Breast epithelium (tissue), 4 donors: ENCODE results near the gene UBE2G1. TPM values are rescaled to one million over a fixed set of nuclear protein-coding genes. Genes with fewer than 3 reads are reported as not detected.
A peak's percentile ranks its signal among the peaks of the same experiment; 100 is the strongest.
"Not testable (repeated sequence)": the region's sequence is repeated elsewhere in the genome, so short reads cannot be mapped to it uniquely, and the experiment has no call there.

Experiments
- DNase-seq, 2 donors: peaks; one replicate each; pipeline ENCODE4 v3.0.0-alpha.2; 2019; ENCODE audit warnings: low spot score in 2 of 2
- H3K27ac ChIP-seq, 2 donors: fragments of 200-600 bp; sonication (generic) in 1 of 2; one replicate each; pipeline ENCODE4 v1.5.1; 2016 to 2019; ENCODE audit warnings: mild to moderate bottlenecking in 1 of 2
- H3K27me3 ChIP-seq, 2 donors: fragments of 200-600 bp; sonication (generic) in 1 of 2; one replicate each; pipeline versions ENCODE4 v1.5.1 to v1.6.0; 2017 to 2019; ENCODE audit warnings: control low read depth in 1 of 2, mild to moderate bottlenecking in 1 of 2
- H3K36me3 ChIP-seq: fragments of 200-600 bp; one replicate; pipeline ENCODE4 v1.5.1; 2019
- H3K4me1 ChIP-seq, 2 donors: fragments of 200-600 bp; sonication (generic); one replicate each; pipeline ENCODE4 v1.5.1; 2016 to 2019; ENCODE audit warnings: control low read depth in 1 of 2
- H3K4me3 ChIP-seq, 3 donors: fragments of 200-600 bp; sonication (generic); 1 replicate in 2 of 3; 2 replicates in 1 of 3; pipeline ENCODE4 v1.5.1; 2016 to 2019; ENCODE audit warnings: mild to moderate bottlenecking in 3 of 3, moderate library complexity in 2 of 3
- H3K9me3 ChIP-seq, 2 donors: fragments of 200-600 bp; sonication (generic) in 1 of 2; one replicate each; pipeline ENCODE4 v1.5.1; 2016 to 2019; ENCODE audit warnings: control low read depth in 1 of 2
- POLR2A ChIP-seq: fragments of 450-650 bp; IDR thresholded peaks from one replicate; pipeline ENCODE4 v1.6.1; 2016; ENCODE audit warnings: antibody characterized with exemption, mild to moderate bottlenecking, moderate library complexity
- POLR2AphosphoS5 ChIP-seq, 3 donors: sonication (generic); formaldehyde crosslinking; IDR thresholded peaks; one replicate each; pipeline ENCODE4 v1.6.1; 2017; ENCODE audit warnings: antibody characterized with exemption in 3 of 3
- intact Hi-C: fragments of 100-400 bp; cut with DNase I; formaldehyde crosslinking; loops from one replicate; pipeline ENCODE4 v1.15.1; 2023; ENCODE audit warnings: low total_unique reads
- total RNA-seq, 3 donors: library from RNA; depleted of rRNA; stranded (reverse); fragments of >200 nt; gene quantifications; one replicate each; pipeline ENCODE4 v1.1.0, GENCODE V29; 2016
- TF ChIP-seq, protein P1 (sequence below), 3 donors: fragments of 450-650 bp; IDR thresholded peaks; one replicate each; pipeline ENCODE4 v1.5.1; 2016 to 2017; ENCODE audit warnings: antibody characterized with exemption in 3 of 3, mild to moderate bottlenecking in 3 of 3, moderate library complexity in 3 of 3

UBE2G1 gene
- total RNA-seq, 3 donors from 2014 or later: 43.3 to 56.5 (median 43.4) TPM

DNA sequence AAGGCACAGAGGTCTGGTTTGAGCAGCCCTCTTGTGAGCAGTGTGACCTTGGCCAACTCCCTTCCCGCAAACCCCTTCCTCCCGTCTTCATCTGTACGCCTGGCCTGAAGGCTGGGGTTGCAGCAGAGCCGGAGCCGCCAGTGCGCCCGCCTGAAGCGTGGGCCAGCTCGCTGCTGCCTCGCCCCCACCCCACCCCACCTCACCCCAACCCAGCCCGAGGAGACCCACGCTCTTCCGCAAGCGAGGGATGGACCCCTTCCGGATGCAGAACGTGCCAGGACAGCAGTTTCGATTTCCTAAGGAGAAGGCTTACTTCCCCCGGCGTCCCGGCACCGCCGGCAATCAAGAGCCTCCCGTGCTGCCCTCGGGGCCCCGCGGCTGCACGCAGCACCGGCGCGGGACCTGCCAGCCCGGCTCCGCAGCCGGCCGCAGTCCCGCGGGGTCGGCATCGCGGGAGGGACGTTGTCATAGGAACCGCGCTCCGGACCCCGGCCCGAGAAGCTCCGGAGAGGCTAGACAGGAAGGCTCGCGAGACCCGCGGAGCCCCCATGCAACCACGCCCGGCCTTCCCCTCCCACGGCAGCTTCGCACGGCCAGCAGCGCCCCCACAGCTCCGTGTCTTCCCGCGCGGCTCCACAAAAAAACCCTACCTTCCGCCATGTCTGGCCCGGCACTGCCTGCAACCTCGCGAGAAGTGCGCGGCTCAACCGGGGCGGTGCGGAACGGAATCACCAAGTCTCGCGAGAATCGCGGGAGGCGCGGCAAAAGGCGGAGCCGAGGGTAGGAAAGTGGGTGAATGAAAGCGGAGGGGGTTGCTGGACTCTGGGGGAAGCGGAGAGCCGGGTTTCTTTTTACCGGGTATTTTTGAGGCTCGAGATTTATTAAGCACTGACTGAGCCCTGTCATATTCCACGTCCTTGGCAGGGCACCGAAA lies 102.9 kb downstream of the UBE2G1 start, which contains the start of gene ANKFY1:
Gene ANKFY1 (minus strand): TSS at position 698 of the 934 bp plus-strand sequence. CDS start 38 bp downstream, at position 660.
- H3K27me3 ChIP-seq: no peaks in the 10 kb centered on the region

DNA sequence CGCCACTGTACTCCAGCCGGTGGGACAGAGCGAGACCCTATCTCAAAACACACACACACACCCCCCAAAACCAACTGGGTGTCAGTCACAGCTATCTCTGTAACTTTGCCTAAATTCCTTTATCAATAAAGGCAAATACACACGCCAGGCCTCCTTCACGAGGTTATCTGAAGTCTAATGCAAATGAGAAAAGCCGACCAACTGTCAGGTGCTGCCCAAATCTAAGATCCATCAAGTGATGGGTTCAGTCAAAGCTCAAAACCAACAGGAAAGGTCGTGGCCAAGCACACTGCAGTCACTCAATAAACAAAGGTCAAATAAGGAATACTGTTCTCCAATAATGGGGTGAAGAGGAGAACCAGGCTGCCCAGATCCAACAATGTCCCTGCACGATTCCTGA lies 103.8 kb downstream of the UBE2G1 start:
- TF ChIP-seq, protein P1, sequence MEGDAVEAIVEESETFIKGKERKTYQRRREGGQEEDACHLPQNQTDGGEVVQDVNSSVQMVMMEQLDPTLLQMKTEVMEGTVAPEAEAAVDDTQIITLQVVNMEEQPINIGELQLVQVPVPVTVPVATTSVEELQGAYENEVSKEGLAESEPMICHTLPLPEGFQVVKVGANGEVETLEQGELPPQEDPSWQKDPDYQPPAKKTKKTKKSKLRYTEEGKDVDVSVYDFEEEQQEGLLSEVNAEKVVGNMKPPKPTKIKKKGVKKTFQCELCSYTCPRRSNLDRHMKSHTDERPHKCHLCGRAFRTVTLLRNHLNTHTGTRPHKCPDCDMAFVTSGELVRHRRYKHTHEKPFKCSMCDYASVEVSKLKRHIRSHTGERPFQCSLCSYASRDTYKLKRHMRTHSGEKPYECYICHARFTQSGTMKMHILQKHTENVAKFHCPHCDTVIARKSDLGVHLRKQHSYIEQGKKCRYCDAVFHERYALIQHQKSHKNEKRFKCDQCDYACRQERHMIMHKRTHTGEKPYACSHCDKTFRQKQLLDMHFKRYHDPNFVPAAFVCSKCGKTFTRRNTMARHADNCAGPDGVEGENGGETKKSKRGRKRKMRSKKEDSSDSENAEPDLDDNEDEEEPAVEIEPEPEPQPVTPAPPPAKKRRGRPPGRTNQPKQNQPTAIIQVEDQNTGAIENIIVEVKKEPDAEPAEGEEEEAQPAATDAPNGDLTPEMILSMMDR (IDR thresholded peaks at IDR 0.05): no peak
- TF ChIP-seq POLR2A (no peak), POLR2AphosphoS5 (IDR thresholded peaks at IDR 0.05) (no peak)
- intact Hi-C loops: no loop called here
- H3K27ac ChIP-seq: peak overlapping the region; percentile 83 to 93
- peaks cover 0 to 7% of the 10 kb centered on the region in 2 donors for H3K9me3 ChIP-seq
- H3K36me3 ChIP-seq: no peaks in the 10 kb centered on the region
- H3K4me1 ChIP-seq: peaks cover 6 to 11% of the 10 kb centered on the region in 2 donors
- H3K4me3 ChIP-seq: peak overlapping the region; percentile 87 to 100 (median 98)
- no peak for DNase-seq
- H3K27me3 ChIP-seq: no peaks in the 10 kb centered on the region

More for the DNA sequence above, 102.9 kb downstream of the UBE2G1 start, which contains the start of gene ANKFY1:
- Histone ChIP-seq H3K36me3 (no peaks in the 10 kb centered on the region), H3K27ac (peak within 1 kb of the TSS; percentile 83 to 93), H3K4me1 (peaks cover 6 to 11% of the 10 kb centered on the region in 2 donors), H3K9me3 (peaks cover 0 to 7% of the 10 kb centered on the region in 2 donors), H3K4me3 (peak within 1 kb of the TSS; percentile 87 to 100 (median 98))
- peak; percentile 44 for TF ChIP-seq POLR2A
- peak; percentile 58 to 80 (median 76) for TF ChIP-seq POLR2AphosphoS5 (IDR thresholded peaks at IDR 0.05)
- TF ChIP-seq, protein P1 (IDR thresholded peaks at IDR 0.05): no peak
- DNase-seq: peak; percentile 91 to 96
- intact Hi-C loops: no loop called here

DNA sequence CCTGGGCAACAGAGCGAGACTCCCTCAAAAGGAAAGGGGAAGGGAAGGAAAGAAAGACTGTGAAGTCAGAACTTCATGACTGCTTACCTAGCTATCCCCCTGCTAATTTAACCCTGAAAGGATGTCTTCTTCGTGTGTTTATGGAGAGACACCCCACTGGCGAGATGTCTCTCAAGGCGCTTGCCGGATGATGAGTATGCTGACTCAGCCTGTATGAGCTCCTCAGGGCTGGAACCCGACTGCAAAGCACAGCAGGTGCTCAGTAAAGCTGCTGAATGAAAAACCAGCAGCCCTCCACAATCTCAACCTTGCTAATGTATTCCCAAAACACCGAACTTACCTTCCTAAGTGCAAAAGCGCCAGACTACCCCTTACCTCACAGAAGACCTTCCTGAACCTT lies 105.0 kb downstream of the UBE2G1 start:
- Histone ChIP-seq H3K4me1 (peaks cover 6 to 11% of the 10 kb centered on the region in 2 donors), H3K27ac (no peak overlapping the region), H3K27me3 (no peaks in the 10 kb centered on the region), H3K36me3 (no peaks in the 10 kb centered on the region), H3K9me3 (peaks cover 0 to 7% of the 10 kb centered on the region in 2 donors), H3K4me3 (no peak overlapping the region)
- no peak for DNase-seq
- TF ChIP-seq POLR2AphosphoS5 (IDR thresholded peaks at IDR 0.05) (no peak), POLR2A (no peak)
- TF ChIP-seq, protein P1 (IDR thresholded peaks at IDR 0.05): no peak
- intact Hi-C loops: no loop called here

DNA sequence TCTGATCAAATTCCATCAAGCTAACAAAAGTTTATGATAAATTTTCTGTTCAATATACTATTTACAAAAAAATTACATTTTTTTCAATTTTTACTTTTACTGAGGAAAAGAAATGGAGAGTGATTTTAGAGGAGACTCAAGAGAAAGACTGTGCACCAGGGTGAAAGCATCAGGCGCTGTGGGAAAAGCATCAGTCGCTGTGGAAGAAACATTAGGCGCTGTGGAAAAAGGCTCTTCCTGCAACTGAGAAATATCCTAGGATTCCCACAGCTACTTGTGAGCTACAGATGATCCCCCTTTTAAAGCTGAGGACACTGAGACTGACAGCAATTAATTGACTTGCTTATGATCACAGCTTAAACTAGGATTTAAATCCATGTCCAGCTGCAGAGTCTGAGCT lies 107.6 kb downstream of the UBE2G1 start:
- Histone ChIP-seq H3K4me1 (peaks cover 6 to 11% of the 10 kb centered on the region in 2 donors), H3K9me3 (peaks cover 0 to 7% of the 10 kb centered on the region in 2 donors), H3K27ac (no peak overlapping the region), H3K36me3 (no peaks in the 10 kb centered on the region), H3K27me3 (no peaks in the 10 kb centered on the region), H3K4me3 (no peak overlapping the region)
- intact Hi-C loops: no loop called here
- TF ChIP-seq, protein P1 (IDR thresholded peaks at IDR 0.05): no peak
- TF ChIP-seq POLR2AphosphoS5 (IDR thresholded peaks at IDR 0.05) (no peak), POLR2A (no peak)
- no peak for DNase-seq

DNA sequence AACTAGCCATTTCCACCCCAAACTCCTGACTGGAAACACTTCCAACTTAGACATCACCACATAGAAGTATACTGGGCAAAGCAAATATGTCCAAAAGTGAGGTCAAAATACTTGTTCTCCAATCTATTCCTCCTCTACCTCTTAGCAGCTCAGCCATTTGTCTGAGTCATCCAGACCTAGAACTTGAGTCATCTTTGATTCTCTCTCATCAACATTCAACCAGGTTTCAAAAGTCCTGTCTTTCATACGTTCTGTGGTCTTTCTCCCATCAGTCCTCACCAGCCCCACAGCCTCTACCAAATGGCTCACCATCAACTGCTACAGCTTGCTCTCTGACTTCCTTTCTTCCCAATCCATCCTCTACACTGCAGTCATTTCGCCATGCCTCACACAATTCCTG lies 109.5 kb downstream of the UBE2G1 start:
- no peaks in the 10 kb centered on the region for H3K27me3 ChIP-seq
- no peaks in the 10 kb centered on the region for H3K36me3 ChIP-seq
- peaks cover 0 to 2% of the 10 kb centered on the region in 2 donors for H3K4me1 ChIP-seq
- intact Hi-C loops: no loop called here
- TF ChIP-seq, protein P1 (IDR thresholded peaks at IDR 0.05): no peak
- TF ChIP-seq POLR2A (no peak), POLR2AphosphoS5 (IDR thresholded peaks at IDR 0.05) (no peak)
- DNase-seq: no peak
- no peak overlapping the region for H3K27ac ChIP-seq
- peaks cover 0 to 7% of the 10 kb centered on the region in 2 donors for H3K9me3 ChIP-seq
- H3K4me3 ChIP-seq: no peak overlapping the region

DNA sequence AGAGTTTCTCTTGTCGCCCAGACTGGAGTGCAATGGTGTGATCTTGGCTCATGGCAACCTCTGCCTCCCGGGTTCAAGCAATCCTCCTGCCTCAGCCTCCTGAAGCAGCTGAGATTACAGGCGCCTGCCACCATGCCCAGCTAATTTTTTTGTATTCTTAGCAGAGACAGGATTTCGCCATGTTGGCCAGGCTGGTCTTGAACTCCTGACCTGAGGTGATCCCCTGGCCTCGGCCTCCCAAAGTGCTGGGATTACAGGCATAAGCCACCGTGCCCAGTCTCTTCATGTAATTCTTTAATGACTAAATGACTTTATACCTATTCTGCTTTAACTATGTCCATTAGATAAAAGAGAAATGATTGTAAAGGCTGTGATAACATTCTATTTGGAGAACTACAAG lies 111.2 kb downstream of the UBE2G1 start:
- DNase-seq, intact Hi-C loops, H3K4me3 ChIP-seq, H3K27ac ChIP-seq, H3K4me1 ChIP-seq, H3K27me3 ChIP-seq, H3K9me3 ChIP-seq, H3K36me3 ChIP-seq: not testable (repeated sequence)
